GDM1 (cell line): ENCODE data around the gene TMEM258.

Source experiments
- DNase-seq: peaks from one replicate; lab custom pipeline; 2025; lab: John Stamatoyannopoulos, UW

The TMEM258 gene

GRCh38 chr11:61795876-61796526 is 3.6 kb upstream of the TMEM258 start:
- no peak for DNase-seq

GRCh38 chr11:61795459-61795858 is 3.1 kb upstream of the TMEM258 start:
- no peak for DNase-seq

DNA sequence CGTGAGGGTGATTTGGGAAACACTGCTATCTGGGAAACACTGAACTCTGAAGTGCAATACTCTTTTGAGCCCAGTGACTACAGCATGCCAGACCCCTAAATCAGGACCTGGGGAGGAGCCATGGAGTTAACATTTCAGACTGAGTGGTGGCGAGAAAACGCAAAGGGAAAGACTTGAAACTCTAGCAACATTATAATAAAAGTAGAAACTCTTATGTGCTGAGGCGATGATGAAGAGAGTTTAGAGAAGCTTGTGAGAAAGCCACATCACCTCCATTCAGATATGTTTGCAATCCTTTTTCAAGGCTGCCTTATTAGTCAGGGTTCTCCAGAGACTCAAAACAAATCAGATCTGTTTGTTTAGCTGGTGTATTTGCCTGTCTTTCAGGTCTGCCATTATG is 2.2 kb upstream of the TMEM258 start:
- DNase-seq = no peak

GRCh38 chr11:61793829-61794204 is 1.4 kb upstream of the TMEM258 start:
- no peak for DNase-seq

- no peak for DNase-seq
Measured at GRCh38 chr11:61793083-61793828, 857 bp upstream of the TMEM258 start.

DNA sequence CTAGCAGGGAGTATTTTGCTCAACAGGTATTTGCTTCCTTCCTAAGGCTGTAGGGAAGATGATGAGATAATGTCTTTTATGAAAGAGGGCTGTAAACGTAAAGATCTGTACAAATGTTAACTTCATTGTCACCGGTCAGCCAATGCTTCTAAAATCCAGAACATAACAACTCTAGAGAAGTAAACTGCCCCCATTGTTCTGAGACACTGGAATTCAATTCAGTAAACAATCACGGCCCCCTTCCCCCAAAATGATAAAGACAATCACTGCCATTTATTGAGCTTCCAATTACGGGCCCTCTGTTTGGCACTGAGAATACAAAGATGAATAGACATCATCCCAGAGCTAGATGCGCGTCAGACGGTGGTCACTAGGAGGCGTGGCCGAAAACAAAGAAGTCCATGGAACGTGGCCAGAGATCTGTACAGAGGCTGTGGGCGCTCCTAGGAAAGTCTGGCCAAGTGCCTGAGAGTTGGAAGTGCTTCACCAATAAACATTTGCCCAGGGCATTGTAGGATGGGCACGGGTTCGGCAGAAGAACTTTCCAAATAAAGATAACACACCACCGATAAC is 576 bp downstream of the TMEM258 start:
- no peak for DNase-seq

- peak; percentile 24 for DNase-seq
Measured at GRCh38 chr11:61787928-61788491, 4.4 kb downstream of the TMEM258 start.

DNA sequence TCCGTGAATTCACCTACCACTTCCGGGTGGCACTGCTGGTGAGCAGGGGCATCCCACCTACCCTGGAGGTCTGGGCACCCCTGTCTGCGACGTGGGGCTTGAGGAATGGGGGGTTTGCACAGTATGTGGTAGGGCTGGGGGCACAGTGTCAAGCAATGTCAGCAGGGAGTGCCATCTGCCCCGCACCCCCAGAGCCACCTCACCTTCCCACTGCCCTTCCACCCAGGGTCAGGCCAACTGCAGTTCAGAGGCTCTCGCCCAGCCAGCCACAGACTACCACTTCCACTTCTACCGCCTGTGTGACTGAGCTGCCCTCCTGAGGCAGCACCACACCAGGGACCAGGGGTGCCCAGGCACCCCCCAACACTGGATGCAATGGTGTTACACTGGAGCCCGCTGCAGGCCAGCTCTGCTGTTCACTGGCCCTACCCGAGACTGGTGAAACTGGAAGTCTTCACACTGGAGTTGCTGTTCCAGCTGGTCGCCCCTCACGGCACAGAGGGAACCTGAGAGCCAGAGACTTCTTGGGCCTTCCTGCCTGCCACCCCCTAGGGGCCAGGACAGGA is 6.5 kb downstream of the TMEM258 start:
- DNase-seq = no peak

DNA sequence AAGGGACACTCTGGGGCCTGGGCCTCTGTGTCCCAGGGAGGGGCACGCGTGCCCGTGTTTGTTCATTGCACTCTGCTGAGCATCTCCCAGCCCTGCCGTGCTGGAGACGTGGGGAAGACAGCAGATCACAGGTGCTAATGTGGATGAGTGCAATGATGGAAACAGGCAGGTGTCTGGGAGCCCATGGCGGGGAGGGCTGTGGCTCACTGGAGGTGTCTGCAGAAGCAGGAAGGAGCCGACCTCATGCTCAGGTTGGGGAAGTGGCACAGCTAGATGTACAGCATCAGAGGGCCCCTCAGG is 7.9 kb downstream of the TMEM258 start:
- no peak for DNase-seq

DNA sequence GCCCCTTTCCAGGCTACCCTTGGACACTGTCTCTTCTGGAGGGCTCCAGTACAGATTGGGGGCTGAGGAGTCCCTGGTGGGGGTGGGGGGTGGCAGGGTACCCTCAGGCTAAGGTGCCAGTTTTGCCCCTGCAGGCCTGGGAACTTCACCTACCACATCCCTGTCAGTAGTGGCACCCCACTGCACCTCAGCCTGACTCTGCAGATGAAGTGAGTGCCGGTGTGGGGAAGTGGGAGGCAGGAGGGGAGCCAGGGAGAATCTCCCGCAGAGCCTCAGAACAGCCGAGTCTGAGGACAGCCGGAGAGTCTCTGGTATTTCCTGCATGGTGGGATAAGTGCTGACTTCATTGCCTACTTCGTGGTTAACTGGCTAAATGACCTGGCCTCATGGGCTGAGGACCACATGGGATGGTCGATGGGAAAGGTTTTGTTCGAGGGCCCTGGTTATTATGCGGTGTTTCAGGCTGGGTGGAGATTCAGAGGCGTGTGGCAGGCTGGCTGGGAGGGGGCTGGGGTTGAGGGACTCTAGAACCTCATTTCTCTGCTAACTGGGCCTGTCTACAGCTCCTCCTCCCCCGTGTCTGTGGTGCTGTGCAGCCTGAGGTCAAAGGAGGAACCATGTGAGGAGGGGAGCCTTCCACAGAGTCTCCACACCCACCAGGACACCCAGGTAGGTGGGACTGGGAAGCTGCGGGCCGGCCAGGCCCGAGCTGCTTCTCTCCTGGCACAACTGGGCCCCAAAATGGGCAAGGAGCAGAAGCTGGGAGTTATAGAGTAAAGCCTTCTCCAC is 8.5 kb downstream of the TMEM258 start:
- DNase-seq = no peak

DNA sequence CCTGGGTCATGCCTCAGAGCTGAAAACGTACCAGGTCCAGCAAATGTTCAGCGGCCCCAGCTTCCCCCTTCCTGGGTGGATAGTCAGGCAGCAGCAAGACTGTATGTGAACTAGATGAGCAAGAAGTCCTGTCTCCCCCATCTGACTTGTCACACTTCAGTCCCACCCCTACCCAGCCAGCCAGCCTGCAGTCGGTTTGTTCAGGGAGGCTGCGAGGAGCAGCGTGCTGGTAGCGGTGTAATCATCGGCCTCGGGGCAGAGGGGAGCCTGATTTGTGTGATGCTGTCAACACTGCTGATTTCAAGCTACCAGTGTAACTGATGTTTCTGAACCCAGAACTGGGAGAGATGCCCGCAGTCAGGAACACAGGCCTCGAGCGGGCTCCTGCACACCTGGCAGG is 9.6 kb downstream of the TMEM258 start:
- DNase-seq = no peak

DNA sequence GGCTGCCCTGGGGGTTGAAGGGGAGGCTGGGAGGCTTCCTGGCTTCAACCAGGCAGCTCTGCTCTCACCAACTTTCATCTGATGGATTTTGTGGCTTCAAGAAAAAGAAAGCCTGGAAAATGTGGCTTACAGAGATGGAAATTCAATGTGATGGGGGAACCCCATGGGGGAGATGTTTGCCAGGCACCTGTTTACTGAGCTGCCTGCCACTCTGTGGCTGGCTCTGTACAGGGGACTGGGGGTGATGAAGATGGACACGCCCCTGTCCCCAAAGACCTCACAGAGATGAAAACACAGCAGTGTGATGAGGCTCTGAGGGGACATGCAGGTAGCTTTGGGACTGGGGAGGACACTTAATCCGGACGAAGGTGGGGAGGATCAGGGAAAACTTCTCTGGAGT is 10.1 kb downstream of the TMEM258 start:
- DNase-seq = no peak

- no peak for DNase-seq
Measured at GRCh38 chr11:61781585-61781984, 10.8 kb downstream of the TMEM258 start.

GRCh38 chr11:61780581-61781162 is 11.7 kb downstream of the TMEM258 start:
- DNase-seq = no peak

DNA sequence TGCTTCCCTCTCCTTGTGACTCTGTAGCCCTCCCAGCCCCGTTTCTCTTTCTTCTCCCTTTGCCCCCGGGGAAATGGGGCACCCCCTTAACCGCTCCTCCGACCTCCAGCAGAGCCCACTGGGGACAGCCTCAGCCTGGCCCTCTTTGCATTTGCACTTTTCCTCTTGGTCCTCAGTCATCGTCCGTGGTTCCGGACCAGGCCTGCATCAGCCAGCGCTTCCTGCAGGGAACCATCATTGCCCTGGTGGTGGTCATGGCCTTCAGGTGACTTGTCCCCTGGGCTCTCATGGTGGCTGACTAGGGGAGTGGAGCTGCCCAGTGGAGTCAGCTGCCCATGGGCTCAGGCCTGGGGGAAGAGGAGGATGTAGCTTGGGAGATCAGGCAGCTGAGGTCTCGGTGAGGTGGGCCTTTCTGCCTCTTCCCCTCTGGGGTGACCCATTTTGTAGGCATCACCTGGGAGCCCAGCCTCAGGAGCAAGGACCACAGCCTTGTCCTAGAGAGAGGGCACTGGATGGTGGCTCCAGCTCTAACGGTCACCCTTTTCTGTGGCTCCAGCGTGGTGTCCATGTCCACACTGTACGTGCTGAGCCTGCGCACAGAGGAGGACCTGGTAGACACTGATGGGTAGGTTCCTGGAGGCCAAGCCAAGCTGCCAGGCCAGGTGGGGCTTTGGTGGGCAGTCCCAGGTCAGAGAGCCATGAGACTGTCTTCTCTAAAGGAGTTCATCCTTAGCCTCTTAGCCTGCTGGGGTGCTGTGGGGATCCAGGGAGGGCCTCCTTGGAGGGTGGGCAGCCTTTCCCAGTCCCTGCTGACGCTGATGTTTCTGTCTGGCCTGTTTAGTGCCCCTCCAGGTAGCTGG is 12.5 kb downstream of the TMEM258 start:
- DNase-seq = no peak

- DNase-seq = no peak
Measured at GRCh38 chr11:61778920-61779650, 13.3 kb downstream of the TMEM258 start.

DNA sequence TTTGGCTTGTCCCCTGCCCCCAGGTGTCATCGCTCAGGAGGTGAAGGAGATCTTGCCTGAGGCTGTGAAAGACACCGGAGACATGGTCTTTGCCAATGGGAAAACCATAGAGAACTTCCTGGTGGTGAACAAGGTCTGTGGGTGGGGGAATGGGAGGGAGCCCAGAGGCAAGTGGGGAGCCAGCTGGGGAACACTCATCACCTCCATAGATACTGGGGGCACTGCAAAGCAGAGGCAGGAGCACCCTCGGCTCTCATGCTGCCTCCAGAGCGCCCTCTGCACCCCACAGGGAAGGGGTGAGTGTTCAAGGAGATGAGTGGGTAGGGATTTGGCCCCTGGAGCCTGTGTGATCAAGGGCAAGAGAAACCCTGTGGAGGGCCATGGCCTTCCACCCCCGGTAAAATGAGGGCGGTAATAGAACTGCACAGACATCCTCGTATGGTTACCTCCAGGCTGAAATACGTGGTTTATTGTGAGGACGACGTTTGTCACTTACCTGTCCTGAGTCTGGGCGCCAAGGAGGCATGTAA is 14.0 kb downstream of the TMEM258 start:
- no peak for DNase-seq

- DNase-seq = no peak
Measured at GRCh38 chr11:61777234-61778090, 14.9 kb downstream of the TMEM258 start.

DNA sequence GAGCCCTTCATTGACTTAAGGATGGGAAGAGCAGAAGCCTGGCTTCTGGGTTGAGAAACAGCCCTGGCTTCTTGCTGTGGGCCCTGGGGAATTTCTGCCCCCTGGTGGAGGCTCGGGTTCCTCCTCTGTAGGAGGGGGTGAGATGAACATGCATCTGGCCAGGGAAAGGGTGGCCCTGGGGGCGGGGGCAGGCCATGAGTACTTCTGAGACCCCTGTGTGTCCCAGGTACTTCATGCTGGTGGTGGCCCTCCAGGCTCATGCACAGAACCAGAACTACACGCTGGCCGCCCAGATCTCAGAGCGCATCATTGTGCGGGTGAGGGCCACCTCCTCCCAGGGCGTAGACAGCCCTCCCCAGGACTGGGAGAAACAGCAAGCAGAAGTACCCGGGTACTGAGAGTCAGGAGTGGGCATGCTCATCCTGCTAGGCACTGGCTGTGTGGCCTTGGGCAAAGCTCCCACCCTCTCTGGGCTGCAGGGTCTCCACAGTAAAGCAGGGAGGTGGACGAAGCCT is 15.8 kb downstream of the TMEM258 start:
- peak; percentile 60 for DNase-seq
